Measurements from ENCODE around the gene LTB4R2.

DNA sequence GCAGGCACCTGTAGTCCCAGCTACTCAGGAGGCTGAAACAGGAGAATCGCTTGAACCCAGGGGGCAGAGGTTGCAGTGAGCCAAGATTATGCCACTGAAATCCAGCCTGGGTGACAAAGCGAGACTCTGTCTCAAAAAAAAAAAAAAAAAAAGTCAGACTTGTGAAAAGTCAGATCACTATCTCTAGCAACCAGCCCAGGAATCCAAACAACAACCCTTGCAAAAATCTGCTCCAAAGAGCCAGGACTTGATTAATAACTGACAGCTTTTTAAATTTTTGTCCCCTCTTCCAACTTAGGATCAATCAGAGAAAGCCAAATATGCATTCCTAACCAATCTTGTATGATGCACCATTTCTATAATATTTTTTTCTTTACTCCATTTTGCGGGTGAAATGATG is 50.3 kb downstream of the LTB4R2 start:
- TF ChIP-seq, protein P1, sequence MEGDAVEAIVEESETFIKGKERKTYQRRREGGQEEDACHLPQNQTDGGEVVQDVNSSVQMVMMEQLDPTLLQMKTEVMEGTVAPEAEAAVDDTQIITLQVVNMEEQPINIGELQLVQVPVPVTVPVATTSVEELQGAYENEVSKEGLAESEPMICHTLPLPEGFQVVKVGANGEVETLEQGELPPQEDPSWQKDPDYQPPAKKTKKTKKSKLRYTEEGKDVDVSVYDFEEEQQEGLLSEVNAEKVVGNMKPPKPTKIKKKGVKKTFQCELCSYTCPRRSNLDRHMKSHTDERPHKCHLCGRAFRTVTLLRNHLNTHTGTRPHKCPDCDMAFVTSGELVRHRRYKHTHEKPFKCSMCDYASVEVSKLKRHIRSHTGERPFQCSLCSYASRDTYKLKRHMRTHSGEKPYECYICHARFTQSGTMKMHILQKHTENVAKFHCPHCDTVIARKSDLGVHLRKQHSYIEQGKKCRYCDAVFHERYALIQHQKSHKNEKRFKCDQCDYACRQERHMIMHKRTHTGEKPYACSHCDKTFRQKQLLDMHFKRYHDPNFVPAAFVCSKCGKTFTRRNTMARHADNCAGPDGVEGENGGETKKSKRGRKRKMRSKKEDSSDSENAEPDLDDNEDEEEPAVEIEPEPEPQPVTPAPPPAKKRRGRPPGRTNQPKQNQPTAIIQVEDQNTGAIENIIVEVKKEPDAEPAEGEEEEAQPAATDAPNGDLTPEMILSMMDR (IDR thresholded peaks at IDR 0.05; ENCODE audit: low read length), result no peak
- no peak for TF ChIP-seq EZH2 (IDR thresholded peaks at IDR 0.05; ENCODE audit: borderline replicate concordance, low read length)

All from OCI-LY1 (cell line).